ENCODE results near the gene STK11IP. TPM values are rescaled to one million over a fixed set of nuclear protein-coding genes. Genes with fewer than 3 reads are reported as not detected.

Gene STK11IP
- total and polyA plus RNA-seq, 2 of the 4 experiments (the other 2 are of a cell fraction): 14.5 to 19.7 TPM

- Histone ChIP-seq H2BK15ac (ENCODE audit: low read depth, low read length) (no peak overlapping the region), H3K4me2 (ENCODE audit: low read depth, low read length) (no peak overlapping the region), H3K27me3 (ENCODE audit: control insufficient read depth, insufficient read depth, low read length) (peaks cover 45% of the 10 kb centered on the region), H3K18ac (ENCODE audit: low read depth, low read length) (no peak overlapping the region), H2AK9ac (replicated peaks; ENCODE audit: low read depth, low read length, poor library complexity) (no peak overlapping the region), H3K4ac (ENCODE audit: low read depth, low read length) (no peak overlapping the region), H3K27ac (ENCODE audit: insufficient read depth, low read length) (no peak overlapping the region), H3K23ac (ENCODE audit: low read depth, low read length) (no peak overlapping the region), H3K4me1 (ENCODE audit: control insufficient read depth, insufficient read depth, low read length) (no peaks in the 10 kb centered on the region; the same call in 1 of the 2 replicates), H2BK5ac (ENCODE audit: low read depth, low read length, poor library complexity, severe bottlenecking) (no peak overlapping the region), H4K91ac (ENCODE audit: insufficient read depth, low read depth, low read length) (no peak overlapping the region), H4K5ac (ENCODE audit: low read depth, low read length) (no peak overlapping the region), H4K8ac (ENCODE audit: low read depth in 2 of 2, low read length in 2 of 2) (no peak overlapping the region), H3K9ac (ENCODE audit: low read depth, low read length) (no peak overlapping the region), H4K20me1 (ENCODE audit: insufficient read depth, low read length) (no peaks in the 10 kb centered on the region; the same call in none of the 2 replicates), H3K9me3 (ENCODE audit: control insufficient read depth, insufficient read depth, low read length) (no peaks in the 10 kb centered on the region), H2AFZ (replicated peaks; ENCODE audit: low read length, poor library complexity) (no peak overlapping the region), H3K56ac (ENCODE audit: extremely low read depth, insufficient read depth, low read length) (no peak overlapping the region), H3K4me3 (ENCODE audit: insufficient read depth, low read depth, low read length) (no peak overlapping the region), H3K36me3 (ENCODE audit: control insufficient read depth, insufficient read depth, low read length) (no peaks in the 10 kb centered on the region), H3K9me1 (ENCODE audit: insufficient read depth, low read length) (no peaks in the 10 kb centered on the region; the same call in 1 of the 2 replicates), H3K14ac (replicated peaks; ENCODE audit: low read depth, low read length) (no peak overlapping the region), H2BK20ac (ENCODE audit: low read depth, low read length) (no peak overlapping the region), H2BK120ac (ENCODE audit: low read depth, low read length) (no peak overlapping the region), H3K79me1 (ENCODE audit: low read depth in 1 of 2, low read length in 2 of 2) (no peaks in the 10 kb centered on the region), H2AK5ac (ENCODE audit: low read depth, low read length) (no peak overlapping the region)
- ChIA-PET CTCF (no interaction called here), POLR2A (ENCODE audit: unreplicated experiment) (no interaction called here)
- TF ChIP-seq RFX5 (IDR thresholded peaks at IDR 0.05; ENCODE audit: low read depth, low read length) (no peak), CTCF (conservative IDR thresholded peaks at IDR 0.05; ENCODE audit: low read depth, low read length) (no peak), CEBPB (IDR thresholded peaks at IDR 0.05; ENCODE audit: low read depth, low read length) (no peak), USF2 (IDR thresholded peaks at IDR 0.05; ENCODE audit: low read depth, low read length) (no peak), RCOR1 (IDR thresholded peaks at IDR 0.05; ENCODE audit: insufficient replicate concordance, low read length) (no peak), MXI1 (IDR thresholded peaks at IDR 0.05; ENCODE audit: borderline replicate concordance, low read depth, low read length) (no peak), CHD1 (IDR thresholded peaks at IDR 0.05; ENCODE audit: low read depth, low read length) (no peak), ELK1 (IDR thresholded peaks at IDR 0.05; ENCODE audit: borderline replicate concordance, low read depth, low read length) (no peak), RAD21 (IDR thresholded peaks at IDR 0.05; ENCODE audit: low read length) (no peak), NFE2L2 (IDR thresholded peaks at IDR 0.05; ENCODE audit: low read depth, low read length) (no peak), SMC3 (IDR thresholded peaks at IDR 0.05; ENCODE audit: low read depth, low read length) (no peak), FOS (IDR thresholded peaks at IDR 0.05; ENCODE audit: low read depth, low read length) (no peak), BHLHE40 (IDR thresholded peaks at IDR 0.05; ENCODE audit: low read depth, low read length) (no peak), MAZ (IDR thresholded peaks at IDR 0.05; ENCODE audit: borderline replicate concordance, low read depth, low read length) (no peak), MAFK (IDR thresholded peaks at IDR 0.05; ENCODE audit: low read depth, low read length) (no peak), POLR2A (IDR thresholded peaks at IDR 0.05; ENCODE audit: low read depth, low read length) (no peak)
- 82% methylated on average over 3 of the region's 5 CpGs; no CpG with 5 or more reads in 1 of the 2 experiments for WGBS, 2 experiments (ENCODE audit: extremely low coverage in 2 of 2, insufficient read length in 1 of 2)
- dilution Hi-C loops (cut with HindIII; ENCODE audit: low sequenced_read_pairs, unreplicated experiment): no loop called here
- in situ Hi-C loops (cut with MboI; ENCODE audit: low sequenced_read_pairs): no loop called here
- ATAC-seq (ENCODE audit: low read depth): no peak
- intact Hi-C loops (cut with micrococcal nuclease): no loop called here
- no peak for DNase-seq
- BruUV-seq (replicated peaks): no TSS peak
Observed at GRCh38 chr2:219625179-219625578, 27.5 kb downstream of the STK11IP start.

All from IMR-90 (cell line).